GM21529 (cell line): ENCODE measurements around the gene FHAD1.
"Not testable (repeated sequence)": the region's sequence is repeated elsewhere in the genome, so short reads cannot be mapped to it uniquely, and the experiment has no call there.

ENCODE experiments used
- ATAC-seq: cut with Tn5 transposase; IDR thresholded peaks from one replicate; pipeline ENCODE4 v1.9.1; 2021; ENCODE audit not compliant: unreplicated experiment

FHAD1 gene

GRCh38 chr1:15303935-15304334 lies 56.9 kb downstream of the FHAD1 start:
- ATAC-seq = no peak

- no peak for ATAC-seq
These were observed 57.9 kb downstream of the FHAD1 start for GRCh38 chr1:15304708-15305467.

GRCh38 chr1:15305468-15305770 lies 58.4 kb downstream of the FHAD1 start:
- ATAC-seq = no peak

GRCh38 chr1:15306352-15306751 lies 59.3 kb downstream of the FHAD1 start:
- not testable (repeated sequence) for ATAC-seq

- no peak for ATAC-seq
These were observed 61.1 kb downstream of the FHAD1 start for GRCh38 chr1:15308135-15308534.

- no peak for ATAC-seq
These were observed 61.6 kb downstream of the FHAD1 start for GRCh38 chr1:15308621-15309027.

- no peak for ATAC-seq
These were observed 62.7 kb downstream of the FHAD1 start for GRCh38 chr1:15309687-15310086.

- no peak for ATAC-seq
These were observed 63.5 kb downstream of the FHAD1 start for GRCh38 chr1:15310544-15310943.

- no peak for ATAC-seq
These were observed 64.2 kb downstream of the FHAD1 start for GRCh38 chr1:15311122-15311822.

- ATAC-seq = no peak
These were observed 64.9 kb downstream of the FHAD1 start for GRCh38 chr1:15311880-15312279.

- no peak for ATAC-seq
These were observed 65.8 kb downstream of the FHAD1 start for GRCh38 chr1:15312626-15313411.

- no peak for ATAC-seq
These were observed 67.6 kb downstream of the FHAD1 start for GRCh38 chr1:15314328-15315281.

- ATAC-seq = no peak
These were observed 68.8 kb downstream of the FHAD1 start for GRCh38 chr1:15315815-15316214.

- ATAC-seq = no peak
These were observed 69.5 kb downstream of the FHAD1 start for GRCh38 chr1:15316510-15316909.

GRCh38 chr1:15320267-15320666 lies 73.2 kb downstream of the FHAD1 start:
- no peak for ATAC-seq

GRCh38 chr1:15321601-15322000 lies 74.6 kb downstream of the FHAD1 start:
- no peak for ATAC-seq

GRCh38 chr1:15322648-15323350 lies 75.8 kb downstream of the FHAD1 start:
- ATAC-seq = no peak

GRCh38 chr1:15323351-15323988 lies 76.4 kb downstream of the FHAD1 start:
- ATAC-seq = no peak

- no peak for ATAC-seq
These were observed 77.2 kb downstream of the FHAD1 start for GRCh38 chr1:15323989-15324868.
